Glutamatergic neuron (in vitro differentiated cells): ENCODE measurements around the gene CDYL2. TPM values are rescaled to one million over a fixed set of nuclear protein-coding genes. Genes with fewer than 3 reads are reported as not detected.

Experiments used
- DNase-seq: peaks from one replicate; pipeline ENCODE4 v3.0.0; 2022
- H3K27ac Mint-ChIP-seq: one replicate; pipeline ENCODE4 v1.8.0; 2020; ENCODE audit warnings: mild to moderate bottlenecking, mixed read lengths, inconsistent platforms; ENCODE audit not compliant: unreplicated experiment
- H3K27me3 Mint-ChIP-seq: one replicate; pipeline ENCODE4 v1.8.0; 2020; ENCODE audit warnings: mild to moderate bottlenecking, moderate library complexity, mixed read lengths, inconsistent platforms; ENCODE audit not compliant: unreplicated experiment
- H3K36me3 Mint-ChIP-seq: one replicate; pipeline ENCODE4 v1.8.0; 2020; ENCODE audit warnings: mild to moderate bottlenecking, mixed read lengths, inconsistent platforms; ENCODE audit not compliant: unreplicated experiment
- H3K4me1 Mint-ChIP-seq: one replicate; pipeline ENCODE4 v1.8.0; 2020; ENCODE audit warnings: mild to moderate bottlenecking, low read depth, mixed read lengths, inconsistent platforms; ENCODE audit not compliant: unreplicated experiment
- H3K4me3 Mint-ChIP-seq: one replicate; pipeline ENCODE4 v1.8.0; 2020; ENCODE audit warnings: mild to moderate bottlenecking, mixed read lengths, inconsistent platforms; ENCODE audit not compliant: unreplicated experiment
- H3K9me3 Mint-ChIP-seq: one replicate; pipeline ENCODE4 v1.8.0; 2020; ENCODE audit warnings: mild to moderate bottlenecking, moderate library complexity, mixed read lengths, inconsistent platforms; ENCODE audit not compliant: unreplicated experiment
- CTCF ChIP-seq: fragments of 200-600 bp; sonication (generic); IDR thresholded peaks from one replicate; pipeline ENCODE4 v1.5.0; 2021; ENCODE audit not compliant: partially characterized antibody, unreplicated experiment
- total RNA-seq: library from RNA; stranded (reverse); fragmentation: NEBNext Ultra II Directional; extraction: Animal tissue kit (Norgen Biotek cat#: 25700); gene quantifications from one replicate; pipeline ENCODE4 v1.2.1, GENCODE V29; 2021; ENCODE audit not compliant: unreplicated experiment

CDYL2 gene
- total RNA-seq, 1 donor from 2014 or later, result 30.5 TPM

- H3K36me3 Mint-ChIP-seq, result no peaks in the 10 kb centered on the region
- TF ChIP-seq CTCF, result no peak
- H3K27me3 Mint-ChIP-seq, result no peaks in the 10 kb centered on the region
- no peak overlapping the region for H3K27ac Mint-ChIP-seq
- H3K9me3 Mint-ChIP-seq, result no peaks in the 10 kb centered on the region
- peaks cover 4% of the 10 kb centered on the region for H3K4me1 Mint-ChIP-seq
- H3K4me3 Mint-ChIP-seq, result no peak overlapping the region
- DNase-seq, result no peak
Observed at GRCh38 chr16:80703131-80704071, 101.0 kb downstream of the CDYL2 start.

- TF ChIP-seq CTCF, result no peak
- H3K4me1 Mint-ChIP-seq, result peaks cover 4% of the 10 kb centered on the region
- no peaks in the 10 kb centered on the region for H3K9me3 Mint-ChIP-seq
- no peak for DNase-seq
- H3K4me3 Mint-ChIP-seq, result no peak overlapping the region
- no peak overlapping the region for H3K27ac Mint-ChIP-seq
- no peaks in the 10 kb centered on the region for H3K27me3 Mint-ChIP-seq
- no peaks in the 10 kb centered on the region for H3K36me3 Mint-ChIP-seq
Observed at GRCh38 chr16:80702696-80703095, 101.7 kb downstream of the CDYL2 start.

GRCh38 chr16:80700558-80700957, 103.8 kb downstream of the CDYL2 start:
- Mint-ChIP-seq H3K27ac (no peak overlapping the region), H3K9me3 (no peaks in the 10 kb centered on the region), H3K4me3 (no peak overlapping the region), H3K4me1 (peaks cover 4% of the 10 kb centered on the region), H3K27me3 (no peaks in the 10 kb centered on the region), H3K36me3 (no peaks in the 10 kb centered on the region)
- no peak for TF ChIP-seq CTCF
- DNase-seq, result no peak

- peaks cover 4% of the 10 kb centered on the region for H3K4me1 Mint-ChIP-seq
- no peaks in the 10 kb centered on the region for H3K9me3 Mint-ChIP-seq
- H3K27me3 Mint-ChIP-seq, result no peaks in the 10 kb centered on the region
- no peaks in the 10 kb centered on the region for H3K36me3 Mint-ChIP-seq
- TF ChIP-seq CTCF, result no peak
- no peak overlapping the region for H3K27ac Mint-ChIP-seq
- no peak for DNase-seq
- no peak overlapping the region for H3K4me3 Mint-ChIP-seq
Observed at GRCh38 chr16:80695020-80695419, 109.4 kb downstream of the CDYL2 start.

- no peak overlapping the region for H3K4me3 Mint-ChIP-seq
- peaks cover 3% of the 10 kb centered on the region for H3K27me3 Mint-ChIP-seq
- TF ChIP-seq CTCF, result no peak
- H3K4me1 Mint-ChIP-seq, result peaks cover 4% of the 10 kb centered on the region
- no peak for DNase-seq
- H3K27ac Mint-ChIP-seq, result no peak overlapping the region
- no peaks in the 10 kb centered on the region for H3K9me3 Mint-ChIP-seq
- no peaks in the 10 kb centered on the region for H3K36me3 Mint-ChIP-seq
Observed at GRCh38 chr16:80693553-80693952, 110.8 kb downstream of the CDYL2 start.
